HFFc6 (cell line): ENCODE data around the gene ZNF462. TPM values are rescaled to one million over a fixed set of nuclear protein-coding genes. Genes with fewer than 3 reads are reported as not detected.
A peak's percentile ranks its signal among the peaks of the same experiment; 100 is the strongest.

ENCODE experiments used
- DNase-seq: peaks from one replicate; pipeline ENCODE4 v3.0.0-alpha.2; 2018
- H3K27ac Mint-ChIP-seq: 2 replicates; pipeline ENCODE4 v1.8.0; 2020; ENCODE audit warnings: mild to moderate bottlenecking, mixed read lengths
- H3K27me3 Mint-ChIP-seq: 2 replicates; pipeline ENCODE4 v1.8.0; 2021; ENCODE audit warnings: mild to moderate bottlenecking, moderate library complexity, mixed read lengths; ENCODE audit not compliant: insufficient read depth
- H3K36me3 Mint-ChIP-seq: 2 replicates; pipeline ENCODE4 v1.8.0; 2021; ENCODE audit warnings: low read depth, mixed read lengths
- H3K4me1 Mint-ChIP-seq: 2 replicates; pipeline ENCODE4 v1.8.0; 2020; ENCODE audit warnings: low read depth, mixed read lengths
- H3K4me3 Mint-ChIP-seq: 2 replicates; pipeline ENCODE4 v1.8.0; 2020; ENCODE audit warnings: mild to moderate bottlenecking, moderate library complexity, mixed read lengths
- H3K9me3 Mint-ChIP-seq: 2 replicates; pipeline ENCODE4 v1.8.0; 2020; ENCODE audit warnings: mild to moderate bottlenecking, mixed read lengths
- total RNA-seq, 6 experiments: library from RNA; stranded (reverse); fragmentation: NEBNext Ultra II Directional; extraction: Animal tissue kit (Norgen Biotek cat#: 25700); gene quantifications; 2 replicates in 1 of 6; 3 replicates in 5 of 6; pipeline ENCODE4 v1.2.3, GENCODE V29; 2021
- TF ChIP-seq, protein P1 (sequence below): fragments of 200-600 bp; sonication (generic); IDR thresholded peaks from 2 replicates; pipeline ENCODE4 v1.5.0; 2021; ENCODE audit warnings: antibody characterized with exemption, mild to moderate bottlenecking

Gene ZNF462
- total RNA-seq, 6 experiments from 2014 or later, result 10.1 to 18.9 (median 15.6) TPM

DNA sequence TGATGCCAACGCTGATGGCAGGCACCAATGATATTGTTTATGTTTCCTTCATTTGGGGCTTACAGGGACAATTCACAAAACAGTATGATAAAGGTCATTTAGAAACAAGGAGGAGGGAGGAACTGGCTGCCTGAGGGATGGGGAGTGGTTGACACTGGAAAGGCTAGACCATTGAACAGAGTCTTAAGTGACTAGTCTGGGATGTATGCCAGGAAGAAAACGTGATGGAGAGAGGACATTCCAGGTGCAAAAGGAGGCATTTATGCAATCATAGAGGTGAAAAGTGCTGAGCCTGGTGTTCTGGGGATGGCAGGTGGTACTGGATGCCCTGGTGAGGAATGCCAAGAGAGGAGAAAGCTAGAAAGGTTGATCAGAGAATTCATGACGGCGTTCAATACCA, 153.4 kb downstream of the ZNF462 start:
- Mint-ChIP-seq H3K27ac (no peak overlapping the region), H3K27me3 (peaks cover 11% of the 10 kb centered on the region), H3K9me3 (peaks cover 12% of the 10 kb centered on the region), H3K4me1 (peaks cover 28% of the 10 kb centered on the region), H3K36me3 (peaks cover 10% of the 10 kb centered on the region; the same call in 1 of the 2 replicates), H3K4me3 (no peak overlapping the region)
- TF ChIP-seq, protein P1, sequence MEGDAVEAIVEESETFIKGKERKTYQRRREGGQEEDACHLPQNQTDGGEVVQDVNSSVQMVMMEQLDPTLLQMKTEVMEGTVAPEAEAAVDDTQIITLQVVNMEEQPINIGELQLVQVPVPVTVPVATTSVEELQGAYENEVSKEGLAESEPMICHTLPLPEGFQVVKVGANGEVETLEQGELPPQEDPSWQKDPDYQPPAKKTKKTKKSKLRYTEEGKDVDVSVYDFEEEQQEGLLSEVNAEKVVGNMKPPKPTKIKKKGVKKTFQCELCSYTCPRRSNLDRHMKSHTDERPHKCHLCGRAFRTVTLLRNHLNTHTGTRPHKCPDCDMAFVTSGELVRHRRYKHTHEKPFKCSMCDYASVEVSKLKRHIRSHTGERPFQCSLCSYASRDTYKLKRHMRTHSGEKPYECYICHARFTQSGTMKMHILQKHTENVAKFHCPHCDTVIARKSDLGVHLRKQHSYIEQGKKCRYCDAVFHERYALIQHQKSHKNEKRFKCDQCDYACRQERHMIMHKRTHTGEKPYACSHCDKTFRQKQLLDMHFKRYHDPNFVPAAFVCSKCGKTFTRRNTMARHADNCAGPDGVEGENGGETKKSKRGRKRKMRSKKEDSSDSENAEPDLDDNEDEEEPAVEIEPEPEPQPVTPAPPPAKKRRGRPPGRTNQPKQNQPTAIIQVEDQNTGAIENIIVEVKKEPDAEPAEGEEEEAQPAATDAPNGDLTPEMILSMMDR, result no peak
- no peak for DNase-seq

DNA sequence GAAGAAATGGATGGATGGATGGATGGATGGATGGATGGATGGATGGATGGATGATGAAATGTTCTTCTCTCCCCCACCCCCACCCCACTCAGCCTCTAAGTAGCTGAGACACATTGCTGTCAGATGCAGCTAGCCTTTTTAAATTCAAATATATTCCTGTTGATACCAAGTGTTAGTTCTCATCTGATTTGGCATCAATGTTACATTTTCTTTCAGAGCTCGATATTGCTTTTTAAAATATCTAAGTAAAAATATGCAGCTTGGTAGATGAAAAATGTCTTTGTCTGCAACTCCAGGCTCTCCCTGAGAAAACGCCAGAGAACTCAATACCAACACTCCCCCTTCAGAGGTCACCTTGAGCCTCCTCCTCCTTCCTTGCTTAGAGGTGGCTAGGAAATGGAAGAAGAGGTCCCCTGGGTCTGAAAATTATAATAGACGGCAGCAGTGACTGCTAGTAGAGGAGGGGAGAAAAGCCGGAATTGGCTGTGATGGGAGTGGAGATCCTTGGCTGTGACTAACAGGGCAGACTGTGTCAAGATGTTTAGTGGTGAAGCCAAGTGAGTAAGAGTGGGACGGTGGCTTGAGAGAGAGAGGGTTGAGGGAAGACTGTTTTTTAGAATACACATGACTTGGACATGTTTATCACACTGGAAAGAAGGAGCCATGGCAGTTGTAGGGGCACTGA, 156.0 kb downstream of the ZNF462 start:
- Mint-ChIP-seq H3K27ac (peak overlapping the region; percentile 82), H3K36me3 (peaks cover 5% of the 10 kb centered on the region; the same call in 1 of the 2 replicates), H3K27me3 (peaks cover 18% of the 10 kb centered on the region), H3K4me3 (peak overlapping the region; percentile 65), H3K4me1 (peaks cover 28% of the 10 kb centered on the region), H3K9me3 (peaks cover 12% of the 10 kb centered on the region)
- TF ChIP-seq, protein P1, result no peak
- DNase-seq, result peak; percentile 68

DNA sequence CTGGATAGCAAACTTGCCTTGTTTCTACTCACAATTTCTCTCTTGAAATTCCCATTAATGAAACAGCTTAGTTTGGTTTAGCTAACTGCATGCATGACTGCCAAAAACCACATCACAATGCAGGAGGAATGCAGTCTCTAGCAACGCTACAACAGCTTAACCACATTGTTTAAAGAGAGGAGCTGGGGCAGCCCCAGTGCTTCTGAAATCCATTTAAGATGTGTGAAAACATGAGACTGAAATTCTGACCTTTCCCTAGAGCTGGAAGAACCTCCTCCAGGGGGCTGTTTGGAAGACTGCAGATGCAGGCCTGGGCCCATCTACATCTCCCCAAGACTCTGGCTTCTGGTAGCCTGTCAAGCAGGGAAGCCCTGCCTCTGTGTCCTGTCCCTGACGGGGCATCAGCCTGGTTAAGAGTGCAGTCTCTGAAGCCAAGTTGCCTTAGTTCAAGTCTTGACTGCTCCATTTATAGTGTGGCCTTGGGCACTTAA, 157.1 kb downstream of the ZNF462 start:
- peak; percentile 91 for DNase-seq
- Mint-ChIP-seq H3K4me3 (no peak overlapping the region), H3K4me1 (peaks cover 28% of the 10 kb centered on the region), H3K27ac (peak overlapping the region; percentile 82), H3K27me3 (peaks cover 23% of the 10 kb centered on the region), H3K36me3 (peaks cover 5% of the 10 kb centered on the region; the same call in 1 of the 2 replicates), H3K9me3 (peaks cover 12% of the 10 kb centered on the region)
- TF ChIP-seq, protein P1, result no peak

DNA sequence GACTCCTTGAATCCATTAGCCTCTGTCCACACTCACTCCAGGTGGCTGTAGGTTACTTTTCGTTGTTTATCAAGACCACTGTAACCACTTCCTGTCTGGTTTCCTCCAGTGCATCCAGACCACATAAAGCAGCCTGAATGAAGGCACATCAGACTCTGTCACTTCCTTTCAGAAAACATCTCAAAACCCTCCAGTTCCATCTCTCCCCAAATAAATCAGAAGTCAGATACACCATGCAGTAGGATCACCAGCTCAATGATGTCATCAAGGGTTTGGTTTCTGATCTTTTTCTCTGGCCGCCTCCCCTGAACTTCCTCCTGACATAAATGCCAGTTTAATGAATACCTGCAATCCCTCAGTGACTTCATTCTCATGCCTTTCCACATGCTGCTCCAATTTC, 161.2 kb downstream of the ZNF462 start:
- TF ChIP-seq, protein P1, result no peak
- Mint-ChIP-seq H3K27ac (no peak overlapping the region), H3K4me1 (peaks cover 16% of the 10 kb centered on the region), H3K9me3 (no peaks in the 10 kb centered on the region), H3K27me3 (peaks cover 16% of the 10 kb centered on the region), H3K36me3 (no peaks in the 10 kb centered on the region), H3K4me3 (no peak overlapping the region)
- DNase-seq, result no peak

DNA sequence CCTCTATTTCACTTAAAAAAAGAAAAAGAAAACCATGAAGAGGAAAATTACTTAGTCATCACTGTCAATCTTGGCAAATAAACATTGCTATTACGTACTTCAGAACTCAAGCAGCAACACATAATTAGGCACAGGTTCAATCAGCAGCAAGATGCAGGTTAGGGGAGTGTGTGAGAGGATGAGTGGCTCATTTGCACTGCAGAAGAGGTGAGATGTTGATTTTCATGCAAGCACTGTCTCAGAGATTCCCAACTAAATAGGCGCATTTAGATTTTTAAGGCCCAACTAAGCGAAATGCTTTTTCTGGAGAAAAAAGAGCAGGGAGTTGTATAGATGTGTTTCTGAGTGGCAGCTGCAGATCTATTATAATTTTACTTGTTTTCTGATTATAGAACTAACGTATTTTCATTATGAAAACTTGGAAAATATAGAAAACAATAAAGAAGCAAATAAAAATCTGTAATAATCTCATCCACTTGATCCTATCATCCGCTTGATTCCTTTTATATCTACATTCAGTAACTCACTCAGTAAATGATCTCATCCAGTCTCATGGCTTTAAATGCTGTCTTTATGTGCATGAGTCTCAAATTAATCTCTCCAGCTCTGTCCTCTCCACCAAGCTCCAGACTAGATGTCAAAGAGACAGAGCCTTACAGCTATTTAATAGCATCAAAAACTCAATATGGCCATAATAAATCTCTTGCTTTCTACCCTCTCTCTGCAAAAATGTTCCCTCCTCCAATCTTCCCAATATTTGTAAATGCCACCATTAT, 162.5 kb downstream of the ZNF462 start:
- TF ChIP-seq, protein P1, result no peak
- Mint-ChIP-seq H3K9me3 (no peaks in the 10 kb centered on the region), H3K27me3 (peaks cover 15% of the 10 kb centered on the region), H3K36me3 (no peaks in the 10 kb centered on the region), H3K4me3 (no peak overlapping the region), H3K27ac (no peak overlapping the region), H3K4me1 (peaks cover 3% of the 10 kb centered on the region)
- no peak for DNase-seq
